ENCODE measurements around the gene COL1A1. TPM values are rescaled to one million over a fixed set of nuclear protein-coding genes. Genes with fewer than 3 reads are reported as not detected.

COL1A1 gene
- total RNA-seq, 1 experiment from 2014 or later, result 4.5 TPM

DNA sequence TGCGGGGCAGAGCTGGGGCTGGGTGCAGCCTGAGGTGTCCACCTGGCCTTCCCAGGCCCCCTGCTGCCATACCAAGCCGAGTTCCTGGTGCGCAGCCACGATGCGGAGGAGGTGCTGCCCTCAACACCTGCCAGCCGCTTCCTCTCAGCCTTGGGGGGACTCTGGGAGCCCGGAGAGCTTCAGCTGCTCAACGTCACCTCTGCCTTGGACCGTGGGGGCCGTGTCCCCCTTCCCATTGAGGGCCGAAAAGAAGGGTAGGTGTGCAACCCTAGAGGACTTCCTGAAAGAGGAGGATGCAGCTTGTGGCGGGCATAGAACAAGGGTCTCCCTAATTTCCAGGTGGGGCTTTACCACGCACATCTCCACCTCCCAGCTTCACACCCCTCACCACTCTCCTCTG lies 33.1 kb downstream of the COL1A1 start:
- no peaks in the 10 kb centered on the region for H3K9me3 Mint-ChIP-seq (ENCODE audit: unreplicated experiment)
- no peaks in the 10 kb centered on the region for H3K27me3 Mint-ChIP-seq (ENCODE audit: insufficient read depth, unreplicated experiment)
- no TSS peak for BruUV-seq (replicated peaks)
- POLR2A ChIA-PET, result interaction anchor here (2.1 to 3.3 kb wide), 2 partner anchors 10 to 16 kb away, joined by 9 to 15 read pairs; no protein-coding TSS in a partner anchor
- peaks cover 5% of the 10 kb centered on the region for H3K36me3 Mint-ChIP-seq (ENCODE audit: insufficient read depth, unreplicated experiment)
- DNase-seq (ENCODE audit: unreplicated experiment), result no peak
- intact Hi-C loops (cut with micrococcal nuclease), result no loop called here
- H3K4me1 Mint-ChIP-seq (ENCODE audit: insufficient read depth, unreplicated experiment), result peaks cover 16% of the 10 kb centered on the region
- TF ChIP-seq, protein P1, sequence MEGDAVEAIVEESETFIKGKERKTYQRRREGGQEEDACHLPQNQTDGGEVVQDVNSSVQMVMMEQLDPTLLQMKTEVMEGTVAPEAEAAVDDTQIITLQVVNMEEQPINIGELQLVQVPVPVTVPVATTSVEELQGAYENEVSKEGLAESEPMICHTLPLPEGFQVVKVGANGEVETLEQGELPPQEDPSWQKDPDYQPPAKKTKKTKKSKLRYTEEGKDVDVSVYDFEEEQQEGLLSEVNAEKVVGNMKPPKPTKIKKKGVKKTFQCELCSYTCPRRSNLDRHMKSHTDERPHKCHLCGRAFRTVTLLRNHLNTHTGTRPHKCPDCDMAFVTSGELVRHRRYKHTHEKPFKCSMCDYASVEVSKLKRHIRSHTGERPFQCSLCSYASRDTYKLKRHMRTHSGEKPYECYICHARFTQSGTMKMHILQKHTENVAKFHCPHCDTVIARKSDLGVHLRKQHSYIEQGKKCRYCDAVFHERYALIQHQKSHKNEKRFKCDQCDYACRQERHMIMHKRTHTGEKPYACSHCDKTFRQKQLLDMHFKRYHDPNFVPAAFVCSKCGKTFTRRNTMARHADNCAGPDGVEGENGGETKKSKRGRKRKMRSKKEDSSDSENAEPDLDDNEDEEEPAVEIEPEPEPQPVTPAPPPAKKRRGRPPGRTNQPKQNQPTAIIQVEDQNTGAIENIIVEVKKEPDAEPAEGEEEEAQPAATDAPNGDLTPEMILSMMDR (IDR thresholded peaks at IDR 0.05; ENCODE audit: unreplicated experiment), result no peak
- no peak overlapping the region for H3K27ac Mint-ChIP-seq (ENCODE audit: low read depth, unreplicated experiment)
- H3K4me3 Mint-ChIP-seq (ENCODE audit: unreplicated experiment), result no peak overlapping the region
- CTCF ChIA-PET, result interaction anchor here (0.9 to 5.3 kb wide), 5 partner anchors 10 to 128 kb away, joined by 3 to 122 read pairs (median 34); no protein-coding TSS in a partner anchor

DNA sequence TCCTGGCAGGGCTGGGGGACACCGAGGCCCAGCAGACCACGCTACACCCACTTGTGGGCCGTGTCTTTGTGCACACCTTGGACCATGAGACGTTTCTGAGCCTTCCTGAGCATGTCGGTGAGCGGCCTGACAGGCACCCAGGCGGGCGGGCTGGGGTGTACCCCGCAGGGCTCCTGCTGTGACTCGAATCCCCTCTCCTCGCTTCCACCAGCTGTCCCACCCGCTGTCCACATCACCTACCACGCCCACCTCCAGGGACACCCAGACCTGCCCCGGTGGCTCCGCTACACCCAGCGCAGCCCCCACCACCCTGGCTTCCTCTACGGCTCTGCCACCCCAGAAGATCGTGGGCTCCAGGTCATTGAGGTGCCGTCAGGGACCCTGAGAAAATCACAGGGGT lies 34.1 kb downstream of the COL1A1 start:
- H3K36me3 Mint-ChIP-seq (ENCODE audit: insufficient read depth, unreplicated experiment), result peaks cover 5% of the 10 kb centered on the region

DNA sequence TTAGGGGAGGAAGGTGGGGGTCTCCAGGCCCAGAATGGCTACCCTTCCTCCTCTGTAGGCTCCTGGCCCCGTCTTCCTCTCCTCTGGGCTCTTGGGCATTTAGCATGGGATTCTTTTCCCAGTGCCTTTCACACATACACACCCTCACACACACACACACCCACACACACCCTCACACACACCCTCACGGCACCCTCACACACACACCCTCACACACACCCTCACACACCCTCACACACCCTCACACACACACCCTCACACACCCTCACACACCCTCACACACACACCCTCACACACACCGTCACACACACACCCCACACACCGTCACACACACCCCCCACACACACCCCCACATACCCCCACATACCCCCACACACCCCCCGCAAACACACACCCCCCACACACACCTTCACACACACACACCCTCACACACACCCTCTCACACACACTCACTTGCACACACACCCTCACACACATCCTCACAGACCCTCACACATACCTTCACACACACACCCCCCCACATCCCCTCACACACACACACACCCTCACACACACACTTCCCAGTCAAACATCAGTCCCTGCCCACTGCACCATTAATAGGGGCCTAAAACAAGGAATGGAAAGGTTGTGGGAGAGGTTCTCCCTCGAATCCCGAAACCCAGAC lies 34.8 kb downstream of the COL1A1 start:
- Mint-ChIP-seq H3K4me1 (ENCODE audit: insufficient read depth, unreplicated experiment) (peaks cover 18% of the 10 kb centered on the region), H3K27me3 (ENCODE audit: insufficient read depth, unreplicated experiment) (no peaks in the 10 kb centered on the region), H3K9me3 (ENCODE audit: unreplicated experiment) (no peaks in the 10 kb centered on the region), H3K27ac (ENCODE audit: low read depth, unreplicated experiment) (no peak overlapping the region), H3K4me3 (ENCODE audit: unreplicated experiment) (no peak overlapping the region), H3K36me3 (ENCODE audit: insufficient read depth, unreplicated experiment) (peaks cover 5% of the 10 kb centered on the region)
- CTCF ChIA-PET, result interaction anchor here (0.7 to 4.7 kb wide), 5 partner anchors 11 to 130 kb away, joined by 3 to 47 read pairs (median 8); no protein-coding TSS in a partner anchor
- no TSS peak for BruUV-seq (replicated peaks)
- intact Hi-C loops (cut with micrococcal nuclease), result no loop called here
- DNase-seq (ENCODE audit: unreplicated experiment), result no peak
- TF ChIP-seq, protein P1 (IDR thresholded peaks at IDR 0.05; ENCODE audit: unreplicated experiment), result no peak
- POLR2A ChIA-PET, result interaction anchor here (1.4 kb wide), 1 partner anchor 32 kb away, joined by 3 read pairs; no protein-coding TSS in a partner anchor

More for the DNA sequence above, 34.1 kb downstream of the COL1A1 start:
- no peak for DNase-seq (ENCODE audit: unreplicated experiment)
- ChIA-PET POLR2A (no interaction called here), CTCF (interaction anchor here (0.7 to 5.3 kb wide), 5 partner anchors 11 to 129 kb away, joined by 3 to 122 read pairs (median 34); no protein-coding TSS in a partner anchor)
- intact Hi-C loops (cut with micrococcal nuclease), result no loop called here
- Mint-ChIP-seq H3K9me3 (ENCODE audit: unreplicated experiment) (no peaks in the 10 kb centered on the region), H3K27me3 (ENCODE audit: insufficient read depth, unreplicated experiment) (no peaks in the 10 kb centered on the region), H3K4me3 (ENCODE audit: unreplicated experiment) (no peak overlapping the region), H3K27ac (ENCODE audit: low read depth, unreplicated experiment) (no peak overlapping the region), H3K4me1 (ENCODE audit: insufficient read depth, unreplicated experiment) (peaks cover 15% of the 10 kb centered on the region)
- TF ChIP-seq, protein P1 (IDR thresholded peaks at IDR 0.05; ENCODE audit: unreplicated experiment), result no peak
- BruUV-seq (replicated peaks), result no TSS peak

DNA sequence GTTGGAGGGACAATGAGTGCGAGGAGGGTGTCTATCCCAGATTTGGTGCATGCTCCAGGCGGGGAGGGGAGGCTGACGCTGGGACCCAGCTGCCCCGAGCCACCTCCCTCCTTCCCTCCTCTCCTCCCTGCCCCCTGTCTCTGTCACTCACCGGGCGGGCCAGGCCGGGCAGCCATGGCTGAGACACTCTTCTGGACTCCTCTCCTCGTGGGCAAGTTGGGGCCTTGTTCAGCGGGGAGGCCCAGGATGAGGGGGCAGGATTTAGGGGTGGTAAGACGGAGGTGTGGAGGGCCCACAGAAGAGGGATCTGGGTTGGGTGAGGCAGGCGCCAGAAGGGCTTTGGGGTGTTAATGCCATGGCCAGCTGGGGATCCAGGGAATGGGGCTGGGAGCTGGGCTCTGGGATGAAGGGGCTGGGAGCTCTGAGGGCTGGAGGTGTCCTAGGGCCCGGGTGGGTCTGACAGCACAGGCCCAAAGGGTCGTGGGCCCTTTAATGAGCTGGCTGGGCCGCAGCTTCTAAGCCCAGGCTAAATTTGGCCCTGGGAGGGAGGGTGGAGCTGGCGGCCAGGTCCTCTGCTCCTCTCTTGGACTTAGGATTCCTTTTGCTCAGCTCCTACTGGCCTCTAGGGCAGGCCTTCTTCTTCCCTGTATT lies 35.4 kb downstream of the COL1A1 start, which contains the start of gene SGCA:
Gene SGCA (plus strand): TSS at position 139 of the 651 bp plus-strand sequence. CDS start 36 bp downstream, at position 175.
- POLR2A ChIA-PET, result interaction anchor here (1.4 kb wide), 1 partner anchor 32 kb away, joined by 3 read pairs; no protein-coding TSS in a partner anchor
- no TSS peak for BruUV-seq (replicated peaks)
- CTCF ChIA-PET, result interaction anchor here (0.6 to 2.4 kb wide), 5 partner anchors 31 to 132 kb away, joined by 3 to 8 read pairs (median 3); no protein-coding TSS in a partner anchor
- no peaks in the 10 kb centered on the region for H3K9me3 Mint-ChIP-seq (ENCODE audit: unreplicated experiment)
- DNase-seq (ENCODE audit: unreplicated experiment), result no peak
- no peak within 1 kb of the TSS for H3K27ac Mint-ChIP-seq (ENCODE audit: low read depth, unreplicated experiment)
- H3K4me3 Mint-ChIP-seq (ENCODE audit: unreplicated experiment), result no peak within 1 kb of the TSS
- H3K4me1 Mint-ChIP-seq (ENCODE audit: insufficient read depth, unreplicated experiment), result peaks cover 16% of the 10 kb centered on the region
- H3K36me3 Mint-ChIP-seq (ENCODE audit: insufficient read depth, unreplicated experiment), result peaks cover 5% of the 10 kb centered on the region
- TF ChIP-seq, protein P1 (IDR thresholded peaks at IDR 0.05; ENCODE audit: unreplicated experiment), result no peak
- no peaks in the 10 kb centered on the region for H3K27me3 Mint-ChIP-seq (ENCODE audit: insufficient read depth, unreplicated experiment)
- intact Hi-C loops (cut with micrococcal nuclease), result no loop called here

Data from MCF 10A (cell line).